Ascending aorta (tissue), 2 donors: Measurements from ENCODE around the gene CCBE1. TPM values are rescaled to one million over a fixed set of nuclear protein-coding genes. Genes with fewer than 3 reads are reported as not detected.

ENCODE experiments used
- DNase-seq, 2 donors: peaks; one replicate each; pipeline ENCODE4 v3.0.0-alpha.2; 2019; ENCODE audit warnings: low spot score in 2 of 2
- H3K27ac ChIP-seq, 2 donors: fragments of 200-600 bp; sonication (generic); one replicate each; pipeline ENCODE4 v1.5.1; 2016 to 2017; ENCODE audit warnings: mild to moderate bottlenecking in 1 of 2
- H3K27me3 ChIP-seq: fragments of 200-600 bp; sonication (generic); one replicate; pipeline ENCODE4 v1.5.1; 2017
- H3K36me3 ChIP-seq, 2 donors: fragments of 200-600 bp; sonication (generic); one replicate each; pipeline ENCODE4 v1.5.1; 2016
- H3K4me1 ChIP-seq, 2 donors: fragments of 200-600 bp; sonication (generic); one replicate each; pipeline ENCODE4 v1.5.1; 2016 to 2017; ENCODE audit warnings: mild to moderate bottlenecking in 1 of 2
- H3K4me3 ChIP-seq, 2 donors: fragments of 200-600 bp; sonication (generic); one replicate each; pipeline ENCODE4 v1.5.1; 2016 to 2017; ENCODE audit warnings: mild to moderate bottlenecking in 1 of 2
- H3K9me3 ChIP-seq, 2 donors: fragments of 200-600 bp; sonication (generic); one replicate each; pipeline ENCODE4 v1.5.1; 2016
- CTCF ChIP-seq, 3 experiments: fragments of 200-600 bp in 2 of 3; fragments of 450-650 bp in 1 of 3; sonication (generic) in 2 of 3; IDR thresholded peaks; one replicate each; pipeline ENCODE4 v1.5.1; 2016 to 2019; ENCODE audit warnings: antibody characterized with exemption in 3 of 3, mild to moderate bottlenecking in 1 of 3, moderate library complexity in 1 of 3
- intact Hi-C: fragments of 100-400 bp; cut with DNase I; formaldehyde crosslinking; loops from one replicate; pipeline ENCODE4 v1.15.1; 2023
- total RNA-seq: library from RNA; depleted of rRNA; stranded (reverse); fragments of >200 nt; gene quantifications from one replicate; pipeline ENCODE4 v1.1.0, GENCODE V29; 2016

The CCBE1 gene
- total RNA-seq, 1 donor from 2014 or later = 0.32 TPM

- Histone ChIP-seq H3K27me3 (no peaks in the 10 kb centered on the region), H3K36me3 (no peaks in the 10 kb centered on the region), H3K4me3 (no peak overlapping the region), H3K4me1 (no peaks in the 10 kb centered on the region), H3K27ac (no peak overlapping the region), H3K9me3 (no peaks in the 10 kb centered on the region)
- no peak for DNase-seq
- intact Hi-C loops = no loop called here
- no peak for TF ChIP-seq CTCF (IDR thresholded peaks at IDR 0.05)
Measured at GRCh38 chr18:59604877-59605276, 92.3 kb downstream of the CCBE1 start.

GRCh38 chr18:59597049-59597448 lies 100.2 kb downstream of the CCBE1 start:
- Histone ChIP-seq H3K9me3 (no peaks in the 10 kb centered on the region), H3K36me3 (no peaks in the 10 kb centered on the region), H3K27ac (no peak overlapping the region), H3K4me3 (no peak overlapping the region), H3K27me3 (no peaks in the 10 kb centered on the region), H3K4me1 (no peaks in the 10 kb centered on the region)
- no peak for DNase-seq
- no peak for TF ChIP-seq CTCF (IDR thresholded peaks at IDR 0.05)
- intact Hi-C loops = no loop called here

- Histone ChIP-seq H3K27ac (no peak overlapping the region), H3K36me3 (no peaks in the 10 kb centered on the region), H3K27me3 (no peaks in the 10 kb centered on the region), H3K4me3 (no peak overlapping the region), H3K4me1 (no peaks in the 10 kb centered on the region), H3K9me3 (no peaks in the 10 kb centered on the region)
- intact Hi-C loops = no loop called here
- DNase-seq = no peak
- TF ChIP-seq CTCF (IDR thresholded peaks at IDR 0.05) = no peak
Measured at GRCh38 chr18:59593291-59593717, 103.9 kb downstream of the CCBE1 start.

- H3K36me3 ChIP-seq = no peaks in the 10 kb centered on the region
- no peak overlapping the region for H3K4me3 ChIP-seq
- H3K27me3 ChIP-seq = no peaks in the 10 kb centered on the region
- H3K4me1 ChIP-seq = no peaks in the 10 kb centered on the region
- DNase-seq = no peak
- TF ChIP-seq CTCF (IDR thresholded peaks at IDR 0.05) = no peak
- H3K9me3 ChIP-seq = no peaks in the 10 kb centered on the region
- intact Hi-C loops = no loop called here
- H3K27ac ChIP-seq = no peak overlapping the region
Measured at GRCh38 chr18:59592624-59593023, 104.6 kb downstream of the CCBE1 start.

- Histone ChIP-seq H3K9me3 (no peaks in the 10 kb centered on the region), H3K4me1 (no peaks in the 10 kb centered on the region), H3K27me3 (no peaks in the 10 kb centered on the region), H3K36me3 (no peaks in the 10 kb centered on the region), H3K4me3 (no peak overlapping the region), H3K27ac (no peak overlapping the region)
- DNase-seq = no peak
- TF ChIP-seq CTCF (IDR thresholded peaks at IDR 0.05) = no peak
- intact Hi-C loops = no loop called here
Measured at GRCh38 chr18:59582395-59582794, 114.8 kb downstream of the CCBE1 start.

GRCh38 chr18:59579509-59579908 lies 117.7 kb downstream of the CCBE1 start:
- no peaks in the 10 kb centered on the region for H3K4me1 ChIP-seq
- intact Hi-C loops = no loop called here
- no peak overlapping the region for H3K27ac ChIP-seq
- no peaks in the 10 kb centered on the region for H3K27me3 ChIP-seq
- no peaks in the 10 kb centered on the region for H3K36me3 ChIP-seq
- H3K4me3 ChIP-seq = no peak overlapping the region
- DNase-seq = no peak
- H3K9me3 ChIP-seq = no peaks in the 10 kb centered on the region
- TF ChIP-seq CTCF (IDR thresholded peaks at IDR 0.05) = no peak
